A549 (cell line): ENCODE measurements around the gene SUPT4H1. TPM values are rescaled to one million over a fixed set of nuclear protein-coding genes. Genes with fewer than 3 reads are reported as not detected.

Experiments
- ATAC-seq, 2 experiments: fragments of 200-7000 bp in 1 of 2; fragments of >200 bp in 1 of 2; cut with Nextera tagmentation in 1 of 2; cut with Tn5 transposase in 1 of 2; 3 replicates each; pipeline versions ENCODE4 v1.8.0 to v1.9.1; 2018 to 2020; ENCODE audit warnings: mild to moderate bottlenecking in 1 of 2, moderate library complexity in 1 of 2
- CTCF ChIA-PET: fragments of 300-600 bp; sonication (Branson Sonifier 250); formaldehyde crosslinking; extraction: SDS; loops from one replicate; lab custom pipeline; 2021; ENCODE audit warnings: antibody characterized with exemption, inconsistent platforms; lab: Yijun Ruan, JAX
- POLR2A ChIA-PET: fragments of 350-600 bp; formaldehyde crosslinking; extraction: SDS; loops from one replicate; lab custom pipeline; 2021; ENCODE audit warnings: antibody characterized with exemption, inconsistent platforms; lab: Yijun Ruan, JAX
- DNase-seq, 2 experiments: peaks; one replicate each; pipeline versions ENCODE4 v3.0.0 to v3.0.0-alpha.2; 2011 to 2016; ENCODE audit warnings: low read depth in 1 of 2, low spot score in 1 of 2
- FAIRE-seq: peaks from 2 replicates; lab custom pipeline; 2011; peaks lifted over from hg19 to GRCh38; lab: Jason Lieb, UNC
- H3K27ac ChIP-seq, 2 experiments: fragments of >200 bp; sonication (Bioruptor Twin); formaldehyde crosslinking; 3 replicates each; pipeline ENCODE4 v1.5.1; 2016 to 2017
- H3K4me1 ChIP-seq: fragments of >200 bp; sonication (Bioruptor Twin); formaldehyde crosslinking; 3 replicates; pipeline ENCODE4 v1.6.1; 2016
- H3K4me2 ChIP-seq: fragments of >200 bp; sonication (Bioruptor Twin); formaldehyde crosslinking; 3 replicates; pipeline ENCODE4 v1.6.1; 2016
- H3K4me3 ChIP-seq: fragments of >200 bp; sonication (Bioruptor Twin); formaldehyde crosslinking; 3 replicates; pipeline ENCODE4 v1.5.1; 2016
- H3K9me3 ChIP-seq: fragments of >200 bp; sonication (Bioruptor Twin); formaldehyde crosslinking; 3 replicates; pipeline ENCODE4 v1.6.1; 2016
- CEBPB ChIP-seq, 2 experiments: fragments of >200 bp in 1 of 2; sonication (Bioruptor Twin) in 1 of 2; formaldehyde crosslinking in 1 of 2; IDR thresholded peaks; 2 replicates each; pipeline ENCODE4 v1.6.1; 2012 to 2016
- CHD2 ChIP-seq: fragments of 150-350 bp; IDR thresholded peaks from 2 replicates; pipeline ENCODE4 v1.6.1; 2014; ENCODE audit warnings: low read length; ENCODE audit not compliant: partially characterized antibody
- E2F6 ChIP-seq: IDR thresholded peaks from 2 replicates; pipeline ENCODE4 v1.6.1; 2012; ENCODE audit warnings: low read depth, borderline replicate concordance
- EHF ChIP-seq: fragments of 250-450 bp; sonication (Bioruptor Pico); IDR thresholded peaks from 2 replicates; pipeline ENCODE4 v1.5.0; 2020; ENCODE audit warnings: mild to moderate bottlenecking
- EP300 ChIP-seq, 2 experiments: fragments of >200 bp; sonication (Bioruptor Twin); formaldehyde crosslinking; IDR thresholded peaks; 2 replicates in 1 of 2; 3 replicates in 1 of 2; pipeline ENCODE4 v1.6.1; 2016 to 2017
- FOSL2 ChIP-seq, 2 experiments: fragments of 450-650 bp in 1 of 2; fragments of >200 bp in 1 of 2; sonication (Bioruptor Twin) in 1 of 2; formaldehyde crosslinking; IDR thresholded peaks; 2 replicates each; pipeline versions ENCODE4 v1.5.0 to v1.6.1; 2016 to 2020; ENCODE audit warnings: mild to moderate bottlenecking in 1 of 2, moderate library complexity in 1 of 2
- FOXS1 ChIP-seq: fragments of 250-450 bp; sonication (Bioruptor Pico); IDR thresholded peaks from 2 replicates; pipeline ENCODE4 v1.5.0; 2020; ENCODE audit warnings: mild to moderate bottlenecking, moderate library complexity
- GATA3 ChIP-seq: IDR thresholded peaks from 2 replicates; pipeline ENCODE4 v1.6.1; 2012; ENCODE audit warnings: borderline replicate concordance
- HDAC2 ChIP-seq: fragments of 200-600 bp; sonication (generic); IDR thresholded peaks from 2 replicates; pipeline ENCODE4 v1.6.1; 2016
- HMGXB4 ChIP-seq: fragments of 250-450 bp; sonication (Bioruptor Pico); IDR thresholded peaks from 2 replicates; pipeline ENCODE4 v1.5.0; 2021; ENCODE audit warnings: mild to moderate bottlenecking, moderate library complexity, borderline replicate concordance
- HOXB13 ChIP-seq: fragments of 250-450 bp; sonication (Bioruptor Pico); IDR thresholded peaks from 2 replicates; pipeline ENCODE4 v1.5.0; 2020; ENCODE audit warnings: low read depth, mild to moderate bottlenecking, moderate library complexity
- JUN ChIP-seq, 2 experiments: fragments of >200 bp; sonication (Bioruptor Twin); formaldehyde crosslinking; IDR thresholded peaks; 2 replicates in 1 of 2; 3 replicates in 1 of 2; pipeline ENCODE4 v1.6.1; 2016 to 2017
- KDM1A ChIP-seq: fragments of 200-600 bp; sonication (generic); IDR thresholded peaks from 2 replicates; pipeline ENCODE4 v1.6.1; 2016; ENCODE audit warnings: low read depth, mild to moderate bottlenecking
- NFE2L2 ChIP-seq: fragments of 150-350 bp; conservative IDR thresholded peaks from 2 replicates; pipeline ENCODE4 v1.6.1; 2014; ENCODE audit warnings: low read length
- NR3C1 ChIP-seq: fragments of >200 bp; sonication (Bioruptor Twin); formaldehyde crosslinking; IDR thresholded peaks from 3 replicates; pipeline ENCODE4 v1.6.1; 2017
- PHF8 ChIP-seq: fragments of 200-600 bp; sonication (generic); IDR thresholded peaks from 2 replicates; pipeline ENCODE4 v1.6.1; 2016; ENCODE audit warnings: low read depth, mild to moderate bottlenecking, antibody characterized with exemption, moderate library complexity, borderline replicate concordance
- RAD21 ChIP-seq, 2 experiments: fragments of >200 bp in 1 of 2; sonication (Bioruptor Twin) in 1 of 2; formaldehyde crosslinking in 1 of 2; IDR thresholded peaks in 1 of 2; conservative IDR thresholded peaks in 1 of 2; 2 replicates in 1 of 2; 3 replicates in 1 of 2; pipeline ENCODE4 v1.6.1; 2012 to 2018; ENCODE audit warnings: inconsistent platforms in 1 of 2
- RFX5 ChIP-seq: fragments of 450-650 bp; IDR thresholded peaks from 2 replicates; pipeline ENCODE4 v1.7.1; 2014; ENCODE audit warnings: antibody characterized with exemption, mild to moderate bottlenecking, moderate library complexity
- ZC3H11A ChIP-seq: fragments of 450-650 bp; IDR thresholded peaks from 2 replicates; pipeline ENCODE4 v1.6.1; 2014; ENCODE audit warnings: antibody characterized with exemption, mild to moderate bottlenecking
- ZSCAN20 ChIP-seq: fragments of 250-450 bp; sonication (Bioruptor Pico); IDR thresholded peaks from 2 replicates; pipeline ENCODE4 v1.8.0; 2022; ENCODE audit warnings: mild to moderate bottlenecking, moderate library complexity
- WGBS: methylation state at CpG from one replicate; pipeline ENCODE4 v1.1.6; 2017; ENCODE audit errors: missing lambda C conversion rate; 5-methylcytosine and 5-hydroxymethylcytosine counted together
- polyA plus RNA-seq, 4 experiments: library from polyadenylated mRNA; depleted of rRNA in 3 of 4; stranded (reverse); fragments of >200 nt; fragmentation: RNase III in 1 of 4; extraction: RNeasy Plus Mini Kit Qiagen cat#74134 plus additional on column Dnase treatment in 1 of 4; gene quantifications; 2 replicates in 3 of 4; 3 replicates in 1 of 4; pipeline ENCODE4 v1.2.3, GENCODE V29; 2011 to 2017
- TF ChIP-seq, protein P1 (sequence below): fragments of 150-350 bp; IDR thresholded peaks from 2 replicates; pipeline ENCODE4 v1.6.1; 2014; ENCODE audit warnings: low read depth, mild to moderate bottlenecking, low read length
- TF ChIP-seq, protein P2 (sequence below): fragments of 250-450 bp; sonication (Bioruptor Pico); IDR thresholded peaks from 2 replicates; pipeline ENCODE4 v1.5.0; 2020; ENCODE audit warnings: low read depth, mild to moderate bottlenecking, moderate library complexity
- TF ChIP-seq, protein P3 (sequence below): fragments of 200-600 bp; sonication (generic); IDR thresholded peaks from 2 replicates; pipeline ENCODE4 v1.6.1; 2016; ENCODE audit warnings: antibody characterized with exemption, mild to moderate bottlenecking, moderate library complexity

The SUPT4H1 gene
- polyA plus RNA-seq, 2 of the 4 experiments (the other 2 are of a cell fraction), result 123 to 241 TPM

DNA sequence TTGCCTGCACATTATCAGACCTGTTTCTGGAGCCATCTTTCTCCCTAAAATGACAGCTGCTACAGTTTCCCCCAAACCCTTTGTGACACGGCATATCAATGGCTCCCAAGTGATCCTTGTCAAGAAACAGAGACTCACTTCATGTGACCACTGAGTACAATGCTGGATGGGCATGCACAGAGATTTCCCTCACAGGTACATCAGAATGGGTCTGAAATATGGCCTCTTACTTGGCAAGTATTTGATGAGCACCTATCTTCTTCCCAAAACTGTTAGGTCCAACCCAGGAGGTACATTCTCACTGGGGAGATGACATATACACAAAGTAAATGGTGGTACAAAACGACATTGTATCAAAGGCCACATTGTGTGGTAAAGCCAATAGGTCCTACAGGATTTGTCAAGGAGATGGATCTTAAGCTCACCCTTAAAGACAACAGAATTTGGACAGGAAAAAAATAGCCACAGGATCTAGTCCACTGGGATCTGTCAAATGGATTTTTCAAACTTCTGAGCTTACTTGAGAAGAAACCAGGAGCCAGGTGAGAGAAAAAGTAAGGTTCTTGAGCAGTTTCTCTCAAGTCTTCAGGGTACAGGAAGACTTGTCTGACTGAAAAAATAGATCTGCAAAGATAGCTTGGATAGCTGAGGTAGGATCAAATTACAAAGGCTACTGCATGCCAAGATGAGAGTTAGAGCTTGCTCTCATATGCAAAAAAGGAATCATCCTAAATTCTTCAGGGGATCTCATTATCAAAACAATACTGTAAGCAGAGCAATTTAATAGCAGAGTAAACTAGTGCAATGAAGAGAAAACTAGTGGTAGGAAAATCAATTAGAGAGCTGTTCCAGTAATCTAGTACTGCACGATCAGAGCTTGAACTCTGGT is 36.5 kb upstream of the SUPT4H1 start:
- no peaks in the 10 kb centered on the region for H3K9me3 ChIP-seq
- ChIA-PET CTCF (interaction anchor here (1.2 to 5.5 kb wide), 4 partner anchors 10 to 84 kb away, joined by 3 to 24 read pairs (median 14); partner anchors contain the start of gene RNF43), POLR2A (interaction anchor here (2.9 kb wide), 1 partner anchor 36 kb away, joined by 20 read pairs; the partner anchor contains the start of gene SUPT4H1)
- peaks cover 81% of the 10 kb centered on the region for H3K4me1 ChIP-seq
- ATAC-seq, result no peak
- peak overlapping the region; percentile 71 to 74 for H3K27ac ChIP-seq
- no peak for DNase-seq
- TF ChIP-seq GATA3, result 0 out of 2 replicates have a peak, but pooled peaks have one; percentile 10
- 0 out of 2 replicates have a peak, but pooled peaks have one; percentile 1 for TF ChIP-seq ZC3H11A
- no peak for TF ChIP-seq HOXB13 (CRISPR knock-in tag)
- TF ChIP-seq, protein P1, sequence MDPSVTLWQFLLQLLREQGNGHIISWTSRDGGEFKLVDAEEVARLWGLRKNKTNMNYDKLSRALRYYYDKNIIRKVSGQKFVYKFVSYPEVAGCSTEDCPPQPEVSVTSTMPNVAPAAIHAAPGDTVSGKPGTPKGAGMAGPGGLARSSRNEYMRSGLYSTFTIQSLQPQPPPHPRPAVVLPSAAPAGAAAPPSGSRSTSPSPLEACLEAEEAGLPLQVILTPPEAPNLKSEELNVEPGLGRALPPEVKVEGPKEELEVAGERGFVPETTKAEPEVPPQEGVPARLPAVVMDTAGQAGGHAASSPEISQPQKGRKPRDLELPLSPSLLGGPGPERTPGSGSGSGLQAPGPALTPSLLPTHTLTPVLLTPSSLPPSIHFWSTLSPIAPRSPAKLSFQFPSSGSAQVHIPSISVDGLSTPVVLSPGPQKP, result no peak
- H3K4me2 ChIP-seq, result peak overlapping the region; percentile 64
- H3K4me3 ChIP-seq, result no peak overlapping the region
- FAIRE-seq, result peak; percentile 23
- WGBS, result 69% methylated on average over 3 of the region's 3 CpGs

DNA sequence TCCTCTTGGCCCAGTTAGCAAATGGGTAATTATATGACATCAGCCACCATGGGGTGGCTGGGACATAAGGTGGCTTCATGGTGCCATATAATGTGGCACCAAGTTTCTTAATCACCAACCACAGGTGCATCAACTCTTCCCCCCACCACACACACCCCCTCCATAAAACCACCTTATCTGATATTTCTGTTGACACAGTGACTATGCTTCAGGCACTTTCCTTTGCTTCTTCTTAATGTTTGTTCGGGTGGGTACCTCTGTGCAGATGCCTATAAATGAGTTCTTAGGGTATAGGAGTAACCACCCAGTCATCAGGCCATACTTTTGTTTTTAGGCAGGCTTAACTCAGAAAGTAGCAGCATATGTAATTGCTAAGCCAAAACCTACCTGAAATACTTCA is 35.8 kb upstream of the SUPT4H1 start:
- no peak for ATAC-seq
- WGBS, result 0% methylated on average over 1 of the region's 1 CpG
- no peak for TF ChIP-seq HOXB13 (CRISPR knock-in tag)
- TF ChIP-seq, protein P2, sequence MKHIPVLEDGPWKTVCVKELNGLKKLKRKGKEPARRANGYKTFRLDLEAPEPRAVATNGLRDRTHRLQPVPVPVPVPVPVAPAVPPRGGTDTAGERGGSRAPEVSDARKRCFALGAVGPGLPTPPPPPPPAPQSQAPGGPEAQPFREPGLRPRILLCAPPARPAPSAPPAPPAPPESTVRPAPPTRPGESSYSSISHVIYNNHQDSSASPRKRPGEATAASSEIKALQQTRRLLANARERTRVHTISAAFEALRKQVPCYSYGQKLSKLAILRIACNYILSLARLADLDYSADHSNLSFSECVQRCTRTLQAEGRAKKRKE (CRISPR knock-in tag), result no peak
- 0 out of 4 replicates have a peak, but pooled peaks of 1 of the 2 experiments have one; percentile 18 for TF ChIP-seq CEBPB (IDR thresholded peaks at IDR 0.05)
- TF ChIP-seq KDM1A, result no peak
- TF ChIP-seq JUN (IDR thresholded peaks at IDR 0.05), result peak; percentile 64 to 84; a peak in 4 of 5 replicates
- no peak for TF ChIP-seq EHF (CRISPR knock-in tag)
- TF ChIP-seq GATA3, result peak; percentile 97
- TF ChIP-seq FOXS1 (CRISPR knock-in tag), result no peak
- no peak for TF ChIP-seq HMGXB4 (CRISPR knock-in tag)
- no peak for TF ChIP-seq E2F6
- no peak for TF ChIP-seq HDAC2
- no peak for TF ChIP-seq PHF8
- TF ChIP-seq, protein P3, sequence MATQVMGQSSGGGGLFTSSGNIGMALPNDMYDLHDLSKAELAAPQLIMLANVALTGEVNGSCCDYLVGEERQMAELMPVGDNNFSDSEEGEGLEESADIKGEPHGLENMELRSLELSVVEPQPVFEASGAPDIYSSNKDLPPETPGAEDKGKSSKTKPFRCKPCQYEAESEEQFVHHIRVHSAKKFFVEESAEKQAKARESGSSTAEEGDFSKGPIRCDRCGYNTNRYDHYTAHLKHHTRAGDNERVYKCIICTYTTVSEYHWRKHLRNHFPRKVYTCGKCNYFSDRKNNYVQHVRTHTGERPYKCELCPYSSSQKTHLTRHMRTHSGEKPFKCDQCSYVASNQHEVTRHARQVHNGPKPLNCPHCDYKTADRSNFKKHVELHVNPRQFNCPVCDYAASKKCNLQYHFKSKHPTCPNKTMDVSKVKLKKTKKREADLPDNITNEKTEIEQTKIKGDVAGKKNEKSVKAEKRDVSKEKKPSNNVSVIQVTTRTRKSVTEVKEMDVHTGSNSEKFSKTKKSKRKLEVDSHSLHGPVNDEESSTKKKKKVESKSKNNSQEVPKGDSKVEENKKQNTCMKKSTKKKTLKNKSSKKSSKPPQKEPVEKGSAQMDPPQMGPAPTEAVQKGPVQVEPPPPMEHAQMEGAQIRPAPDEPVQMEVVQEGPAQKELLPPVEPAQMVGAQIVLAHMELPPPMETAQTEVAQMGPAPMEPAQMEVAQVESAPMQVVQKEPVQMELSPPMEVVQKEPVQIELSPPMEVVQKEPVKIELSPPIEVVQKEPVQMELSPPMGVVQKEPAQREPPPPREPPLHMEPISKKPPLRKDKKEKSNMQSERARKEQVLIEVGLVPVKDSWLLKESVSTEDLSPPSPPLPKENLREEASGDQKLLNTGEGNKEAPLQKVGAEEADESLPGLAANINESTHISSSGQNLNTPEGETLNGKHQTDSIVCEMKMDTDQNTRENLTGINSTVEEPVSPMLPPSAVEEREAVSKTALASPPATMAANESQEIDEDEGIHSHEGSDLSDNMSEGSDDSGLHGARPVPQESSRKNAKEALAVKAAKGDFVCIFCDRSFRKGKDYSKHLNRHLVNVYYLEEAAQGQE, result no peak
- TF ChIP-seq FOSL2 (IDR thresholded peaks at IDR 0.05), result peak; percentile 45; the same call in 1 of the 2 replicates
- peak; percentile 33; the same call in 1 of the 2 replicates for TF ChIP-seq FOSL2 (CRISPR knock-in tag; IDR thresholded peaks at IDR 0.05)
- TF ChIP-seq EP300 (IDR thresholded peaks at IDR 0.05), result peak; percentile 55 to 75; a peak in 3 of 5 replicates
- TF ChIP-seq NR3C1, result no peak
- TF ChIP-seq NFE2L2, result no peak
- TF ChIP-seq, protein P1, result no peak
- TF ChIP-seq CHD2, result no peak
- TF ChIP-seq RAD21 (conservative IDR thresholded peaks at IDR 0.05 in 1 of 2, IDR thresholded peaks at IDR 0.05 in 1 of 2), result no peak; a peak in 1 of 5 replicates
- TF ChIP-seq ZSCAN20 (CRISPR knock-in tag), result no peak
- no peak for TF ChIP-seq RFX5

More for the DNA sequence above, 35.8 kb upstream of the SUPT4H1 start:
- peak overlapping the region; percentile 71 to 74 for H3K27ac ChIP-seq
- H3K4me1 ChIP-seq, result peaks cover 88% of the 10 kb centered on the region
- POLR2A ChIA-PET, result interaction anchor here (2.9 kb wide), 1 partner anchor 36 kb away, joined by 20 read pairs; the partner anchor contains the start of gene SUPT4H1
- FAIRE-seq, result peak; percentile 7
- H3K4me2 ChIP-seq, result peak overlapping the region; percentile 64
- peak in 1 of 2 experiments; percentile 39 for DNase-seq
- no peaks in the 10 kb centered on the region for H3K9me3 ChIP-seq
- CTCF ChIA-PET, result interaction anchor here (0.6 to 5.5 kb wide), 4 partner anchors 9 to 108 kb away, joined by 3 to 24 read pairs (median 10); partner anchors contain the start of gene RNF43
- no peak overlapping the region for H3K4me3 ChIP-seq
